H9 (cell line): ENCODE data around the gene AQP10. TPM values are rescaled to one million over a fixed set of nuclear protein-coding genes. Genes with fewer than 3 reads are reported as not detected.

ENCODE experiments used
- DNase-seq: peaks from one replicate; pipeline ENCODE4 v3.0.0-alpha.2; 2017
- H2AFZ ChIP-seq: one replicate; pipeline ENCODE4 v1.6.1; 2013; ENCODE audit warnings: mild to moderate bottlenecking, low read length, control low read depth, moderate library complexity
- H2AK5ac ChIP-seq: 2 replicates; pipeline ENCODE4 v1.6.1; 2013; ENCODE audit warnings: low read length, control low read depth, mixed read lengths; ENCODE audit not compliant: insufficient read length
- H2BK120ac ChIP-seq: one replicate; pipeline ENCODE4 v1.6.1; 2013; ENCODE audit warnings: low read depth, mild to moderate bottlenecking, low read length, control low read depth, inconsistent platforms; ENCODE audit not compliant: poor library complexity, severe bottlenecking
- H2BK12ac ChIP-seq: 2 replicates; pipeline ENCODE4 v1.6.1; 2013; ENCODE audit warnings: low read length, control low read depth, mixed read lengths, low read depth; ENCODE audit not compliant: insufficient read length
- H2BK15ac ChIP-seq: 2 replicates; pipeline ENCODE4 v1.6.1; 2013; ENCODE audit warnings: low read depth, low read length, control low read depth
- H2BK20ac ChIP-seq: one replicate; pipeline ENCODE4 v1.6.1; 2013; ENCODE audit warnings: low read depth, mild to moderate bottlenecking, low read length, control low read depth, inconsistent platforms; ENCODE audit not compliant: poor library complexity, severe bottlenecking
- H2BK5ac ChIP-seq: 2 replicates; pipeline ENCODE4 v1.6.1; 2013; ENCODE audit warnings: low read length, control low read depth, mixed read lengths; ENCODE audit not compliant: insufficient read length
- H3K14ac ChIP-seq: 2 replicates; pipeline ENCODE4 v1.6.1; 2013; ENCODE audit warnings: low read length, control low read depth; ENCODE audit not compliant: insufficient read depth
- H3K18ac ChIP-seq: 2 replicates; pipeline ENCODE4 v1.6.1; 2013; ENCODE audit warnings: low read depth, mild to moderate bottlenecking, mixed read lengths, low read length, control low read depth; ENCODE audit not compliant: insufficient read length
- H3K23ac ChIP-seq: 2 replicates; pipeline ENCODE4 v1.6.1; 2013; ENCODE audit warnings: low read length, control low read depth, mixed read lengths, low read depth; ENCODE audit not compliant: insufficient read length
- H3K23me2 ChIP-seq: 2 replicates; pipeline ENCODE4 v1.6.1; 2013; ENCODE audit warnings: low read depth, mild to moderate bottlenecking, mixed read lengths, low read length, control low read depth; ENCODE audit not compliant: insufficient read length, poor library complexity, severe bottlenecking
- H3K27ac ChIP-seq: 2 replicates; pipeline ENCODE4 v1.5.1; 2013; ENCODE audit warnings: low read length, control low read depth, mixed read lengths, low read depth; ENCODE audit not compliant: insufficient read length
- H3K27me3 ChIP-seq: 2 replicates; pipeline ENCODE4 v1.6.1; 2013; ENCODE audit warnings: low read length, control low read depth, inconsistent platforms; ENCODE audit not compliant: insufficient read depth
- H3K4ac ChIP-seq: 2 replicates; pipeline ENCODE4 v1.6.1; 2013; ENCODE audit warnings: low read depth, mild to moderate bottlenecking, control low read depth, inconsistent platforms, low read length, moderate library complexity
- H3K4me1 ChIP-seq: 2 replicates; pipeline ENCODE4 v1.6.1; 2013; ENCODE audit warnings: low read length, control low read depth, inconsistent platforms; ENCODE audit not compliant: insufficient read depth
- H3K4me2 ChIP-seq: 2 replicates; pipeline ENCODE4 v1.6.1; 2013; ENCODE audit warnings: low read length, control low read depth, mixed read lengths; ENCODE audit not compliant: insufficient read length, insufficient read depth
- H3K56ac ChIP-seq: 2 replicates; pipeline ENCODE4 v1.6.1; 2013; ENCODE audit warnings: low read depth, mild to moderate bottlenecking, mixed read lengths, low read length, control low read depth; ENCODE audit not compliant: insufficient read length
- H3K79me1 ChIP-seq: 2 replicates; pipeline ENCODE4 v1.6.1; 2013; ENCODE audit warnings: low read depth, mild to moderate bottlenecking, moderate library complexity, low read length, control low read depth, inconsistent platforms; ENCODE audit not compliant: insufficient read depth, poor library complexity, severe bottlenecking
- H3K79me2 ChIP-seq: 2 replicates; pipeline ENCODE4 v1.6.1; 2013; ENCODE audit warnings: low read length, control low read depth, inconsistent platforms; ENCODE audit not compliant: insufficient read depth
- H3K9ac ChIP-seq: 2 replicates; pipeline ENCODE4 v1.6.1; 2013; ENCODE audit warnings: low read length, control low read depth, mixed read lengths; ENCODE audit not compliant: insufficient read length; ENCODE audit errors: extremely low read depth
- H3K9me3 ChIP-seq: one replicate; pipeline ENCODE4 v1.6.1; 2013; ENCODE audit warnings: low read depth, low read length, inconsistent platforms; ENCODE audit not compliant: control insufficient read depth
- H3T11ph ChIP-seq: one replicate; pipeline ENCODE4 v1.6.1; 2013; ENCODE audit warnings: mild to moderate bottlenecking, low read length, control low read depth, inconsistent platforms
- H4K20me1 ChIP-seq: one replicate; pipeline ENCODE4 v1.6.1; 2013; ENCODE audit not compliant: control insufficient read depth, insufficient read length, insufficient read depth
- H4K5ac ChIP-seq: 2 replicates; pipeline ENCODE4 v1.6.1; 2013; ENCODE audit warnings: low read depth, mild to moderate bottlenecking, mixed read lengths, low read length, control low read depth; ENCODE audit not compliant: insufficient read length
- H4K8ac ChIP-seq: replicated peaks from 2 replicates; pipeline ENCODE4 v1.6.1; 2013; ENCODE audit warnings: low read length, control low read depth, mixed read lengths, low read depth; ENCODE audit not compliant: insufficient read length
- H4K91ac ChIP-seq: 2 replicates; pipeline ENCODE4 v1.6.1; 2013; ENCODE audit warnings: low read depth, mild to moderate bottlenecking, moderate library complexity, mixed read lengths, low read length, control low read depth; ENCODE audit not compliant: insufficient read length
- H3K27ac Mint-ChIP-seq, 3 experiments: 2 replicates in 2 of 3; 3 replicates in 1 of 3; pipeline ENCODE4 v1.8.0; 2020 to 2021; ENCODE audit warnings: mixed read lengths in 3 of 3, mild to moderate bottlenecking in 1 of 3, moderate library complexity in 1 of 3
- H3K27me3 Mint-ChIP-seq: 2 replicates; pipeline ENCODE4 v1.8.0; 2021; ENCODE audit warnings: low read depth, mild to moderate bottlenecking, moderate library complexity, mixed read lengths
- H3K36me3 Mint-ChIP-seq, 3 experiments: 2 replicates in 2 of 3; 3 replicates in 1 of 3; pipeline ENCODE4 v1.8.0; 2020 to 2021; ENCODE audit warnings: low read depth in 3 of 3, mixed read lengths in 3 of 3; ENCODE audit not compliant: insufficient read depth in 1 of 3
- H3K4me1 Mint-ChIP-seq, 2 experiments: 2 replicates each; pipeline ENCODE4 v1.8.0; 2020; ENCODE audit warnings: mixed read lengths in 2 of 2
- H3K4me3 Mint-ChIP-seq, 2 experiments: 2 replicates in 1 of 2; 3 replicates in 1 of 2; pipeline ENCODE4 v1.8.0; 2020 to 2021; ENCODE audit warnings: mild to moderate bottlenecking in 2 of 2, mixed read lengths in 2 of 2, moderate library complexity in 1 of 2
- H3K9me3 Mint-ChIP-seq, 2 experiments: 2 replicates in 1 of 2; 3 replicates in 1 of 2; pipeline ENCODE4 v1.8.0; 2020; ENCODE audit warnings: mild to moderate bottlenecking in 2 of 2, mixed read lengths in 2 of 2, moderate library complexity in 1 of 2
- CTCF ChIP-seq: fragments of 200-600 bp; sonication (generic); conservative IDR thresholded peaks from 3 replicates; pipeline ENCODE4 v1.8.0; 2021; ENCODE audit warnings: antibody characterized with exemption, mild to moderate bottlenecking
- WGBS: extraction: QIAGEN DNeasy Blood & Tissue Kit; methylation state at CpG from one replicate; pipeline ENCODE4 v1.1.7; 2013; ENCODE audit warnings: missing lambda C conversion rate, low lambda C conversion rate, mixed read lengths; ENCODE audit not compliant: insufficient read length; ENCODE audit errors: extremely low coverage; 5-methylcytosine and 5-hydroxymethylcytosine counted together
- total RNA-seq: library from RNA; stranded (reverse); gene quantifications from 2 replicates; pipeline ENCODE4 v1.2.1, GENCODE V29; 2021

The AQP10 gene
- total RNA-seq, 1 experiment from 2014 or later = not detected

GRCh38 chr1:154272217-154272998 lies 48.5 kb upstream of the AQP10 start, which contains the start of gene HAX1:
Gene HAX1 (plus strand): TSS chr1:154272629. CDS start chr1:154272724, 95 bp downstream.
- H2AK5ac ChIP-seq = no peak within 1 kb of the TSS
- peak within 1 kb of the TSS; percentile 96 to 97 for H3K4me3 Mint-ChIP-seq
- H3K18ac ChIP-seq = peak within 1 kb of the TSS; percentile 72
- H3K36me3 Mint-ChIP-seq = peaks cover 25 to 56% (median 56%) of the 10 kb centered on the region in 3 experiments; a peak in 6 of 7 replicates
- peak; percentile 90 for TF ChIP-seq CTCF
- no peaks in the 10 kb centered on the region; a peak in 1 of 5 replicates for H3K9me3 Mint-ChIP-seq
- H3K27me3 Mint-ChIP-seq = no peaks in the 10 kb centered on the region; the same call in 1 of the 2 replicates
- H2BK120ac ChIP-seq = no peak within 1 kb of the TSS
- peak within 1 kb of the TSS; percentile 59 for H3K27ac ChIP-seq
- H3K4me1 Mint-ChIP-seq = peaks cover 12 to 18% of the 10 kb centered on the region in 2 experiments
- no CpG with 5 or more reads among the region's 47 CpGs for WGBS
- H3K79me2 ChIP-seq = 0 out of 2 replicates have a peak, but pooled peaks cover 2% of the 10 kb centered on the region
- H4K91ac ChIP-seq = no peak within 1 kb of the TSS
- H3T11ph ChIP-seq = no peak within 1 kb of the TSS
- no peak within 1 kb of the TSS for H3K23ac ChIP-seq
- H3K9ac ChIP-seq = peak within 1 kb of the TSS; percentile 95
- H3K4me1 ChIP-seq = no peaks in the 10 kb centered on the region
- no peak within 1 kb of the TSS for H2BK12ac ChIP-seq
- DNase-seq = peak; percentile 87
- H2BK15ac ChIP-seq = no peak within 1 kb of the TSS
- H3K14ac ChIP-seq = peak within 1 kb of the TSS; percentile 86
- H3K23me2 ChIP-seq = peaks cover 12% of the 10 kb centered on the region
- peak within 1 kb of the TSS; percentile 91 to 98 (median 97) for H3K27ac Mint-ChIP-seq
- no peak within 1 kb of the TSS; the same call in 1 of the 2 replicates for H3K4ac ChIP-seq
- no peaks in the 10 kb centered on the region for H3K9me3 ChIP-seq
- H3K56ac ChIP-seq = no peak within 1 kb of the TSS
- peak within 1 kb of the TSS; percentile 85 for H3K4me2 ChIP-seq
- H3K27me3 ChIP-seq = no peaks in the 10 kb centered on the region
- H4K8ac ChIP-seq = no peak within 1 kb of the TSS
- no peaks in the 10 kb centered on the region for H4K20me1 ChIP-seq
- peak within 1 kb of the TSS; percentile 88 for H2AFZ ChIP-seq
- H2BK5ac ChIP-seq = no peak within 1 kb of the TSS
- peaks cover 4% of the 10 kb centered on the region for H3K79me1 ChIP-seq
- no peak within 1 kb of the TSS for H2BK20ac ChIP-seq
- H4K5ac ChIP-seq = peak within 1 kb of the TSS; percentile 37
